ENCODE results near the gene OXA1L.
"Not testable (repeated sequence)": the region's sequence is repeated elsewhere in the genome, so short reads cannot be mapped to it uniquely, and the experiment has no call there.

OXA1L gene

GRCh38 chr14:22769369-22769768, 2.9 kb downstream of the OXA1L start:
- no peak for DNase-seq (ENCODE audit: low read depth)

GRCh38 chr14:22770481-22771187, 4.1 kb downstream of the OXA1L start:
- no peak for DNase-seq (ENCODE audit: low read depth)

- no peak for DNase-seq (ENCODE audit: low read depth)
These were observed 6.2 kb downstream of the OXA1L start for GRCh38 chr14:22772725-22773124.

DNA sequence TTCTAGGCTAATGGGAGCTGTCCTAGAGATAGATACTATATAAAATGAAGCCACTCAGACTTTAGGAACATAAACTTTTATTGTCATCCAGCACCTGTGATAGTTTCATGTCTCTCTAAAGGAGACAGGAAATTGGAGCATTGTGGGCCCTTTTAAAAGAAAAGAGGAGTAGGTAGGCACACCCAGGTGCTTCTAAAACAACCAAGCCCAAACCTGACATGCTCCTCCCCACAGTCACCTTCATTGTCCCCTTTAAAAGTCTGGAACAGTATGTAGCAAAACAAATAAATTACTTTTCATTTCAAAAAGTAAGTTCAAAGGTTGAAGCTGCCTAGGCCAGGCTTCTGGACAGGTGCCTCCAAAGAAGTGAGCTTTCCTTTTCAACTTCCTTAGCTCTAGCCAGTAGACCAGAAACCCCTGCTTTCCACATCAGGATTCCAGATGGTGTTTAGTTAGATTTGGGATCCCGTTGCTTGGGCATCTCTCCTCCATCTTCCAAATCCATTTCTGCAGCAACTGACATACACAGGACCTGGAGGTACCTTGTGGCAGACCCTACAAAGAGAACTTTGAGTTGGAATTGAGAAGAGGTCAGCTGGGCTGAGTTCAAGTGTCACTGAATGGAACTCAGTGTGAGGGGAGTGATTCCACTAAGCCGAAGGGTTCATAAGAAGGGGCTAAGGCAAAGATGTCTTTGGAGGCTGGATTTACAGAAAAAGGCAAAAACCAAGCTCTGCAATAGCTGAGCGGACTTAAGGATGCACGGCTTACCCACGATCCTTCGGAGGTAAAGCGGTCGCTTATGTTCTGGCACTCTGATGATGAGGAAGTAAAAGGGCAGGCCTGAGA, 6.9 kb downstream of the OXA1L start:
- no peak for DNase-seq (ENCODE audit: low read depth)

GRCh38 chr14:22774011-22774706, 7.7 kb downstream of the OXA1L start:
- no peak for DNase-seq (ENCODE audit: low read depth)

DNA sequence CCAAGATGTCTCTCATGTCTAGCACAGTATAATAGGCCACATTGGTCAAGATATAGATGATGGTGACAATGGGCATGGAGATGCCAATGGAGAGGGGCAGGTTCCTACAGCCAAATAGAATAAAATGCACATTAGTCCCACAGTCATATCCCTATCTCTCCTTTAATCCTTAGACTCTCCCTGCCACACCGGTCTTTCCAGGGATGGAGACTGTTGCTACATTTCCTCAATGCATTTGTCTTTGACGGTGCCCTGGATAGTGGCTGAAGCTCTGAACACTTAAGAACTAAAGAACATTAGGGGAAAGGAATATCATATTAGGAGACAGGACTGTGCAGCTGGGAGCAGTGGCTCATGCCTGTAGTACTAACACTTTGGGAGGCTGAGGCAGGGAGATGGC, 9.7 kb downstream of the OXA1L start:
- no peak for DNase-seq (ENCODE audit: low read depth)

- not testable (repeated sequence) for DNase-seq (ENCODE audit: low read depth)
These were observed 10.4 kb downstream of the OXA1L start for GRCh38 chr14:22776849-22777248.

- DNase-seq (ENCODE audit: low read depth), result no peak
These were observed 11.6 kb downstream of the OXA1L start for GRCh38 chr14:22778084-22778483.

DNA sequence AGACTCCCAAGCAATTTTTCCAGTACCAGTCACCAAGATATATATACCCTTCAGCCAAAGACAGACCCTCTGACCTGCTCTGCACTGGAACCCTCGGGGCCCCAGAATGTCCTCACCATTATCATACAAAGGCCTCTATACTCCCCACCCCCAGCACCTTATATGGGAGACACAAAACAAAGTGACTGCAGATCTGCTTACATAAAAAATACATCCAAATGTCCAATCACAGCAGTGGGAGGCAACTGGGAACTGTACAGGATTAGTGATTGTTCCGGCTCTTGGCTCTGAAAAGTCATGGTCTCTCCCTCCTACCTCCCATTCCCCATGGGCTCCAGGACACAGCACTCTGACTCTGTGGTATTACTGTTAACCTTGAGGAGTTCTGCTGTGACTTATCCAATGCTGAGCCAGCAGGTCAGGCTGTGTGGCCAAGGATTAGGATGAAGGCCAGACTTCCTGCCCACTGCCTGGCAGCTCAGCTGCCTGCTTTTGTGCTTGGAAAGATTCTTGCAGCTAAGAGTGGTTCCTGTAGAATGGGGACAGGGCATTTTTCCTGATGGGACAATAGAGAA, 13.7 kb downstream of the OXA1L start:
- no peak for DNase-seq (ENCODE audit: low read depth)

DNA sequence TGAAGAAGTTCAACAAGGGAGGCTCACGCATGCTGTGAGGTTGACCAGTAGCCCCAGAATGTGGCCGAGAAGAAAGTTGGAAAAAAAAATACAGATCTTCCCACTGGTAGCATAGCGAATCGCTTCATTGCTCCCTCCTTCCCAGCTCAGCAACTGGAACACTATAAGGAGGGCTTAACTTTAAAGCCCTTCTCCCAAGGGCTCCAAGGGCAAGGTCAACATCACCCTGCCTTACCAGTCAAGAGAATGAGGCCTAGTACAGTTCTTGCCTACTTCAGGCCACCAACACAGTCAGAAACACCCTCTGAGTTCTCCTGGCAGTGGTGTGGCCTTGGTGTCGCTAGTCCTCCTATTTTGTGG, 14.4 kb downstream of the OXA1L start:
- DNase-seq (ENCODE audit: low read depth), result no peak

DNA sequence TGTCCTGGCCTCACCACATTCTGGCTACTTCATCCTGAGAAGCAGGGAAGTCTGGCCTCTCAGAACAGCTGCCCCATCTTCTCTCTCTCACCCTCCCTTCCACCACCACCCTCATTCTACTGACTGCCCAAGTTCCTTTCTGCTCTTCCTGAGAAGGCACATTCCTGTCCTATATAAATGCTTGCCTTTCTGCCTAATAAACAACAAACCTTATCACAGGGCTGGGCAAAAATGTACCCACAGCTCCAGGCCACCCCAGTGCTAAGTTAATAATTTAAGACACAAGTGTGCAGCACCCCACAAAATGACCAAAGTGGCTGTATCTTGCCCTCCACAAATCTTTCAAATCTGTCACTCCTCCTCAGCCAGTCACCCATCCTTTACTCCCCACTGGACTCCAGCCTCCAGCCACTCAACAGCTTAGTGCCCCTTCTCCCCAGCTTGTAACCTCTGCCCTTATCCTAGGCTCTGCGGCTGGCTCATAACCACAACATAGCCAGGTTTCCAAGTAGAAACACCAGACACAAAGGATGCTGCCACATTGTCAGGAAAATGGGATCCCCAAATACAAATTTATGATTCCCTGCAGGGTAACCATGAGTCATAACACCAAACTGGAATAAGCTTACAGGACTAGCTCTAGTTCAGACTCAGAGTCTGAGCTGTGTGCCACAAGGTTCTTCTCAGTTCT, 15.0 kb downstream of the OXA1L start:
- no peak for DNase-seq (ENCODE audit: low read depth)

DNA sequence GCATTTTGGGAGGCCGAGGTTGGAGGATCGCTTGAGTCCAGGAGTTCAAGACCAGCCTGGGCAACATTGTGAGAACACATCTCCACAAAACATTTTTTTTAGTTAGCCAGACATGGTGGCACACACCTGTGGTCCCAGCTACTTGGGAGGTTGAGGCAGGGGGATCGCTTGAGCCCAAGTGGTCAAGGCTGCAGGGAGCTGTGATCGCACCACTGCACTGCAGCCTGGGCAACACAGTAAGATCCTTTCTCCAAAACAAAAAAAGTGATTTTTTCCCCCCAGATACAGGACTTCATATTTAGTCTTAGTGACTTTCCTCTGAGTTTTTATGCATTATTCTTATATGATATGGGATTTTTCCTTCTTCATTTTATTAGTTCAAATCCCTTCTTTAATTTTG, 20.2 kb downstream of the OXA1L start:
- no peak for DNase-seq (ENCODE audit: low read depth)

DNA sequence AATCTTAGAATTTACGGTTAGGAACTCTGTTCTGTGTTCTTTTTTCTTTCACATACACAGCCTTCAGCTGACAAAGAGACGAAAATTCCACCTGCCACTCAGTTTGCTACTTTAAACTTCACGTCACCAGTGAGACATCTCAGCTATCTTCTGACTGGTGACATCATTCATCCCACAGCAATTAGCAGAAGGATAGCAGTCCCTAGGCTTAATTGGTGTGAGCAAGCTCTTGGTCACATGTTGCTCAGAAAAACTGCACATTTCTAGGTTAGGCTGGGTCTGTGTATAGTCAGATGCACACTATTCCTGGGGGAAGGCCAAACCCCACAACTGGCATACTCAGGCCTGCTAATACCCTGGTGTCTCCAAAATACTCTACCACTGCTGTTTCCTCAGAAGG, 24.8 kb downstream of the OXA1L start:
- DNase-seq (ENCODE audit: low read depth), result no peak

- DNase-seq (ENCODE audit: low read depth), result no peak
These were observed 25.7 kb downstream of the OXA1L start for GRCh38 chr14:22792158-22792557.

GRCh38 chr14:22793550-22793949, 27.1 kb downstream of the OXA1L start:
- not testable (repeated sequence) for DNase-seq (ENCODE audit: low read depth)

GRCh38 chr14:22793976-22794375, 27.5 kb downstream of the OXA1L start:
- no peak for DNase-seq (ENCODE audit: low read depth)

DNA sequence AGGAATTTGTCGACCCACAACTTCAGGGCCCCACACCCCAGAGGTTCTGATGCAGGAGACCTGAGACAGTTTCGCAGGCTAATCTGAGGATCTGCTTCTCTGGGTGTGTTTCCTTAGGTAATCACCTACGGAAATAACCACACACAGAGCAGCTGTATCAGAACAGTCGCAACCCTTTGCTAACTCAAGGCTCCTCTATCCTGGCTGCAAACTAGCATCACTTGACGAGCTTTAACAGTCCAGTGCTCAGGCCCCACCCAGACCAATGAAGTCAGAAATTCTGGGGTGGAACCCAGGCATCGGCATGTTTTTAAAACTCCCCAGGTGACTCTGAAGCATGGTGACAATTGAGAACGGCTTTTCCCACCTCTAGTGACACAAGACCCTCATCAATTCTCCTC, 28.1 kb downstream of the OXA1L start:
- no peak for DNase-seq (ENCODE audit: low read depth)

GRCh38 chr14:22796087-22796707, 29.7 kb downstream of the OXA1L start:
- DNase-seq (ENCODE audit: low read depth), result no peak

DNA sequence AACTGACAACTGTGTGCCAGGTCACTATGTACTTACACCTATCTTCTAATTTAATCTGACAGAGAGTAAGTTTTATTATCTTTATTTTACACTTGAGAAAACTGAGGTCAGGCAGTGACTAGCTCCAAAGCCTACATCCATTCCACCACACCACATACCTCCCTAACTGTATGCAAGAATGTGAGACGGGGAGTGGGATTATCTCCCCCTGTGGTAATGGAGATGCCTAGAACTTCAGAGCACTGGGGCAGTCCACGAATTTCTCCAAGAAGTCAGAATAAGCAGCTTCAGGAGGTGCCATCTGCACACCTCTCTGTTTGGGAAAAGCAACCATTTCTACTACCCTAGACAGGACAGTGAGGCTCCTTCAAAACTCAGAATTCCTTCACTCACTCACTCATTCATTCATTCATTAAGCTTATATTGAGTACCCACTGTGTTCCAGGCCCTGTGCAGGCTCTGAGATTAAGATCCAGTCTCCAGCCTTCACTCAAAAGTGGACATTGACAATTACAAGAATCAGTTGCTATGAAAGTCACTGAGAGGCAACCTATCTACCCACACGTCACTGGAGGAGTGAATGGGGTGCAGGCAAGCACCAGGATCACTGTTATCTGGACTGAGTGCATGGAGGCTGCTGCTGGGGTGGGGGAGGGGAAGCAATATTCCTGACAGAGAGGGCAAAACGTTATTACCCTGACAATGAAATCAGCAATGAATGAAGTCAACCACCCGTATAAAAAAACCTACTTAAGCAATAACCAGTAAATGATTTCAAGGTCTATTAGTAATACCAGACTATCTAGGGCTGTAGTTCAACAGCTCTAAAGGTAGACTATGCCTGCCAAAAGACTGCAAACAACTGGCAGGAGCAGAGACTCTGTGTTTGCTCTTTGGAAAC, 30.8 kb downstream of the OXA1L start:
- DNase-seq (ENCODE audit: low read depth), result no peak

DNA sequence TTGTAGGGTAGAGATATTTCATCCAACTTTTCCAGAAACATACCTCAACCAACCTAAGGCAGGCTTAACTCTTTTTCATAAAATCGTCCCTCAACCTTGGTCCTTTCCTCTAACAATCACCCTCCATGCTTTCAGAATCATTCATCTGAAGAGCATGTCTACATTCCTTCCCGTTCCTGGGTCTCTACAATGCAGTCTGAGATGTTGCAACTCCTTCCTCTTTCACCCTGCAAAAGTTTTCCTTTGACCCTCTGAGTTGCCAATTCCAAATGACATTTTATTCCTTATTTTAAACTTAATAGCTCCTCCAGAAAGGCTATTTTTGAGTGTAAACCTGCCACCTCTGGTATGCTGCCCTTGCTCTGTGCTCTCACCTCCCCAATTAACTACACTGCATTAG, 32.0 kb downstream of the OXA1L start:
- DNase-seq (ENCODE audit: low read depth), result no peak

DNA sequence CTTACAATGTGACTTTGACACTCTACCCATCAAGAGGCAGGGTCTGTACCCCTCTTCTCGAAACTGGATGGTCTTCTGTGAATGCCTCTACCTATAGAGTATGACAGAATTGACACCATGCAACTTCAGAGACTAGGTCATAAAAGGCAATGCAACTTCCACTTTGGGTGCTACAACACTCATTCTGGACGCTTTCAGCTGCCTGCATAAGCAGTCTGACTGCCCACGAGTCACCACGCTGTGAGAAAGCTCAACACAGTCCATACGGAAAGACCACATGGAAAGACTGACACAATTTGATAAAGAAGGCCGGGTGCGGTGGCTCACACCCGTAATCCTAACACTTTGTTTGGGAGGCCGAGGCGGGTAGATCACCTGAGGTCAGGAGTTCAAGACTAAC, 33.9 kb downstream of the OXA1L start:
- DNase-seq (ENCODE audit: low read depth), result no peak
